Smooth muscle cell (in vitro differentiated cells): Measurements from ENCODE around the gene NUDT1. TPM values are rescaled to one million over a fixed set of nuclear protein-coding genes. Genes with fewer than 3 reads are reported as not detected.

Experiments
- DNase-seq: peaks from one replicate; lab custom pipeline; 2025; ENCODE audit not compliant: unreplicated experiment; lab: John Stamatoyannopoulos, UW
- H2AFZ ChIP-seq: fragments of 200-600 bp; sonication (generic); 2 replicates; pipeline ENCODE4 v1.6.0; 2016; ENCODE audit warnings: antibody characterized with exemption, low read depth, mild to moderate bottlenecking
- H3F3A ChIP-seq: fragments of 200-600 bp; sonication (generic); 2 replicates; pipeline ENCODE4 v1.6.0; 2017; ENCODE audit warnings: antibody characterized with exemption, low read depth
- H3K27ac ChIP-seq: fragments of 200-600 bp; sonication (generic); 2 replicates; pipeline ENCODE4 v1.5.1; 2016; ENCODE audit warnings: low read depth, mild to moderate bottlenecking
- H3K27me3 ChIP-seq: fragments of 200-600 bp; sonication (generic); 2 replicates; pipeline ENCODE4 v1.6.1; 2016; ENCODE audit warnings: low read depth, mild to moderate bottlenecking
- H3K36me3 ChIP-seq: fragments of 200-600 bp; sonication (generic); 2 replicates; pipeline ENCODE4 v1.5.1; 2016; ENCODE audit warnings: low read depth
- H3K4me1 ChIP-seq: fragments of 200-600 bp; sonication (generic); 2 replicates; pipeline ENCODE4 v1.5.1; 2016; ENCODE audit warnings: low read depth
- H3K4me2 ChIP-seq: fragments of 200-600 bp; sonication (generic); 2 replicates; pipeline ENCODE4 v1.6.0; 2016; ENCODE audit warnings: mild to moderate bottlenecking
- H3K4me3 ChIP-seq: fragments of 200-600 bp; sonication (generic); 2 replicates; pipeline ENCODE4 v1.5.1; 2016; ENCODE audit warnings: mild to moderate bottlenecking
- H3K79me2 ChIP-seq: fragments of 200-600 bp; sonication (generic); 2 replicates; pipeline ENCODE4 v1.6.0; 2016; ENCODE audit warnings: low read depth, mild to moderate bottlenecking
- H3K9ac ChIP-seq: fragments of 200-600 bp; sonication (generic); 2 replicates; pipeline ENCODE4 v1.6.0; 2016; ENCODE audit warnings: low read depth
- H3K9me3 ChIP-seq: fragments of 200-600 bp; sonication (generic); replicated peaks from 2 replicates; pipeline ENCODE4 v1.5.1; 2016; ENCODE audit warnings: low read depth
- H4K20me1 ChIP-seq: fragments of 200-600 bp; sonication (generic); 2 replicates; pipeline ENCODE4 v1.6.0; 2016; ENCODE audit warnings: low read depth
- WGBS: methylation state at CpG from one replicate; pipeline ENCODE4 v1.1.7; 2016; ENCODE audit warnings: low lambda C conversion rate; 5-methylcytosine and 5-hydroxymethylcytosine counted together
- polyA plus RNA-seq: library from polyadenylated mRNA; unstranded; fragments of >200 nt; fragmentation: Nextera tagmentation; extraction: Ambion mirVana; gene quantifications from 2 replicates; pipeline ENCODE4 v1.2.1, GENCODE V29; 2016
- total RNA-seq: library from RNA; depleted of rRNA; stranded (reverse); fragments of >200 nt; gene quantifications from 2 replicates; pipeline ENCODE4 v1.2.3, GENCODE V29; 2014
- TF ChIP-seq, protein P1 (sequence below): fragments of 200-600 bp; sonication (generic); IDR thresholded peaks from 2 replicates; pipeline ENCODE4 v1.5.1; 2017; ENCODE audit warnings: borderline replicate concordance, mild to moderate bottlenecking, antibody characterized with exemption; ENCODE audit not compliant: insufficient read depth, poor library complexity, severe bottlenecking

Gene NUDT1
- total and polyA plus RNA-seq, 2 experiments from 2014 or later: 20.7 to 46.0 TPM

DNA sequence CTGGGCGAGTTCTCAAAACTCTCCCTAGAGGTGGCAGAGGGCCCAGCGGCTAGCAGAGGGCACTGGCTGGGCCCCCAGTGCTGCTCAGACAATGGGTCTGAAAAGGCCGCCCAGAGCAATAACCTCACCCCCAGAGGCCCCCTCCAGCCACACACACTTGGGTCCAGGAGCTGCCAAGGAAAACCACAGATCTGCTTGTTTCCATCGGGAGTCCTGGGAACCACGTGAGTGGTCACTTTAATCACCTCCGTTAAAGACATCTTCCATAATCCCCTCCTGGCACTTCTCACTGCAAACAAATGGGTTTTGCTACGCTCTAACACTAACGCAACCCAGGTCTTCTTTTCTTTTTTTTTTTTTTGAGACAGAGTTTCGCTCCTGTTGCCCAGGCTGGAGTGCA, 30.0 kb downstream of the NUDT1 start:
- H3K4me3 ChIP-seq: no peak overlapping the region
- no peaks in the 10 kb centered on the region for H3K36me3 ChIP-seq
- no peaks in the 10 kb centered on the region for H3K79me2 ChIP-seq
- H3K9ac ChIP-seq: no peak overlapping the region
- no peak overlapping the region for H2AFZ ChIP-seq
- no peaks in the 10 kb centered on the region for H3K27me3 ChIP-seq
- 90% methylated on average over 8 of the region's 9 CpGs for WGBS
- H3F3A ChIP-seq: no peaks in the 10 kb centered on the region
- no peak overlapping the region for H3K4me2 ChIP-seq
- TF ChIP-seq, protein P1, sequence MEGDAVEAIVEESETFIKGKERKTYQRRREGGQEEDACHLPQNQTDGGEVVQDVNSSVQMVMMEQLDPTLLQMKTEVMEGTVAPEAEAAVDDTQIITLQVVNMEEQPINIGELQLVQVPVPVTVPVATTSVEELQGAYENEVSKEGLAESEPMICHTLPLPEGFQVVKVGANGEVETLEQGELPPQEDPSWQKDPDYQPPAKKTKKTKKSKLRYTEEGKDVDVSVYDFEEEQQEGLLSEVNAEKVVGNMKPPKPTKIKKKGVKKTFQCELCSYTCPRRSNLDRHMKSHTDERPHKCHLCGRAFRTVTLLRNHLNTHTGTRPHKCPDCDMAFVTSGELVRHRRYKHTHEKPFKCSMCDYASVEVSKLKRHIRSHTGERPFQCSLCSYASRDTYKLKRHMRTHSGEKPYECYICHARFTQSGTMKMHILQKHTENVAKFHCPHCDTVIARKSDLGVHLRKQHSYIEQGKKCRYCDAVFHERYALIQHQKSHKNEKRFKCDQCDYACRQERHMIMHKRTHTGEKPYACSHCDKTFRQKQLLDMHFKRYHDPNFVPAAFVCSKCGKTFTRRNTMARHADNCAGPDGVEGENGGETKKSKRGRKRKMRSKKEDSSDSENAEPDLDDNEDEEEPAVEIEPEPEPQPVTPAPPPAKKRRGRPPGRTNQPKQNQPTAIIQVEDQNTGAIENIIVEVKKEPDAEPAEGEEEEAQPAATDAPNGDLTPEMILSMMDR: no peak
- H3K4me1 ChIP-seq: peaks cover 16% of the 10 kb centered on the region
- H4K20me1 ChIP-seq: peaks cover 3% of the 10 kb centered on the region
- no peak for DNase-seq
- H3K9me3 ChIP-seq: no peaks in the 10 kb centered on the region
- no peak overlapping the region for H3K27ac ChIP-seq

DNA sequence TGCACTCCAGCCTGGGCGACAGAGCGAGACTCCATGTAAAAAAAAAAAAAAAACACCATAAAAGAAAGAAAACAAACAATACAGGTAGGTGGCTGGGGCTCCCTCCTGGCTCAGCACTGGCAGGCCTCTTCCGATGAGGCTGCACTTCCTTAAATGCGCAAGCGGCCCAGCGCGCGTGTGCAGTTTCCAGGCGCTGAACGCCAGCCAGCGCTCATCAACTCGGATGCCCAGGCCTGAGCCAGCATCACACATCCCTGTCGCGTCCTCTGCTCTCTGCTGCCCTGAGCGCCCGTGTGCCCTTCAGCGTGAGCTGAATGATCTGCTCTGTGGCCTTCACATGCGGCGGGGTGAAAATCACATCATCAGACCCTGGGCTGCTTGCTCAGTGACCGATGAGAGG, 31.8 kb downstream of the NUDT1 start:
- TF ChIP-seq, protein P1: no peak
- H3K79me2 ChIP-seq: no peaks in the 10 kb centered on the region

DNA sequence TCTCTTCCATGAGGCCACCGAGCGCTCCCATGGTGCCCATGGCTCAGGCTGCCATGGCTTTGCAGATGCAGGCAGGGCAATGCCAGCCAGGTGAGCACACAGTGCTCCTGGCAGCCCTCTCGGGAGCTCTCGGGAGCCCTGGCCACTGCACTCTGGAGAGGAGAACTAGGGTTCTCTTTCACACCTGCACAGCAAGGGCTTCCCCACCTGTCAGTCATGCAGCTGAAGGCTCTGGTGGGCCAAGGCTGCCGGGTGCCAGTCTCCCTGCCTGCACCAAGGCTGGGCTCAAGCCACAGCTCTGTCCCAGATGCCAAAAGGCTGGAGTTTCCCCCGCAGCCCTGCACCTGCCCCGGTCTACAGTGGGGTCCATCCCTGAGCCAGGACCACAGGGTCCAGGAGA, 32.6 kb downstream of the NUDT1 start:
- no peaks in the 10 kb centered on the region for H3K9me3 ChIP-seq
- no peak overlapping the region for H2AFZ ChIP-seq
- peaks cover 12% of the 10 kb centered on the region for H3K4me1 ChIP-seq
- TF ChIP-seq, protein P1: no peak
- no peak overlapping the region for H3K9ac ChIP-seq
- H3K27me3 ChIP-seq: no peaks in the 10 kb centered on the region
- DNase-seq: no peak
- H3K79me2 ChIP-seq: peaks cover under 1% of the 10 kb centered on the region
- H3K27ac ChIP-seq: no peak overlapping the region
- H3K4me2 ChIP-seq: no peak overlapping the region
- peaks cover 8% of the 10 kb centered on the region for H4K20me1 ChIP-seq
- WGBS: 92% methylated on average over 7 of the region's 7 CpGs
- no peaks in the 10 kb centered on the region for H3F3A ChIP-seq
- no peaks in the 10 kb centered on the region for H3K36me3 ChIP-seq
- H3K4me3 ChIP-seq: no peak overlapping the region

More for the DNA sequence above, 31.8 kb downstream of the NUDT1 start:
- H3K27me3 ChIP-seq: no peaks in the 10 kb centered on the region
- peaks cover 3% of the 10 kb centered on the region for H4K20me1 ChIP-seq
- no peak overlapping the region for H3K27ac ChIP-seq
- 98% methylated on average over 20 of the region's 20 CpGs for WGBS
- H3K36me3 ChIP-seq: no peaks in the 10 kb centered on the region
- no peak overlapping the region for H3K4me2 ChIP-seq
- H3F3A ChIP-seq: no peaks in the 10 kb centered on the region
- no peak overlapping the region for H2AFZ ChIP-seq
- H3K4me3 ChIP-seq: no peak overlapping the region
- no peak overlapping the region for H3K9ac ChIP-seq
- no peak for DNase-seq
- H3K4me1 ChIP-seq: peaks cover 16% of the 10 kb centered on the region
- H3K9me3 ChIP-seq: no peaks in the 10 kb centered on the region

DNA sequence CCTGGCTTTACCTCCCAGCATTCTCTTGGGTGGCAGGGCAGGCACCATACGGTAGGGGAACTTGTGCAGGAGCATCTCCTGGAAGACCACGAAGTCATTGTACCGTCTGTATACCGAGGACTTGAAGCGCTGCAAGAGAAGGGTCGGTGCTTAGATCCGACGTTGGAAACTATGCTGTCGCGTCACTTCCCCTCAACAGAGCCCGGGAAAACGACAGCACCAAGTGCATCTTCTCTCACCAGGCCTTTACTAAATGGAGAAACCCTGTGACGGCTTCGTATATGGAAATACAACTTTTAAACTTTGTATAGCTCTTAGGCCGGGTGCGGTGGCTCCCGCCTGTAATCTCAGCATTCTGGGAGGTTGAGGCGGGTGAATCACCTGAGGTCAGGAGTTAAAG, 33.1 kb downstream of the NUDT1 start:
- no peak overlapping the region for H2AFZ ChIP-seq
- DNase-seq: no peak
- H3K4me2 ChIP-seq: no peak overlapping the region
- no peaks in the 10 kb centered on the region for H3F3A ChIP-seq
- WGBS: 95% methylated on average over 18 of the region's 18 CpGs
- no peak overlapping the region for H3K27ac ChIP-seq
- peaks cover 8% of the 10 kb centered on the region for H3K4me1 ChIP-seq
- H3K36me3 ChIP-seq: no peaks in the 10 kb centered on the region
- no peak overlapping the region for H3K4me3 ChIP-seq
- no peaks in the 10 kb centered on the region for H3K27me3 ChIP-seq
- no peak overlapping the region for H3K9ac ChIP-seq
- peaks cover 4% of the 10 kb centered on the region for H3K79me2 ChIP-seq
- no peaks in the 10 kb centered on the region for H3K9me3 ChIP-seq
- TF ChIP-seq, protein P1: no peak
- peaks cover 13% of the 10 kb centered on the region for H4K20me1 ChIP-seq
